Activated T-cell treated with anti-CD3 and anti-CD28 coated beads, Interleukin-2, amount 50 U/mL, for 72 hours (primary cell): ENCODE measurements around the gene SUGT1. TPM values are rescaled to one million over a fixed set of nuclear protein-coding genes. Genes with fewer than 3 reads are reported as not detected.
"Not testable (repeated sequence)": the region's sequence is repeated elsewhere in the genome, so short reads cannot be mapped to it uniquely, and the experiment has no call there.

Source experiments
- ATAC-seq, 2 donors: fragments of 150-1000 bp; cut with Tn5 transposase; replicated peaks in 1 of 2; 2 replicates each; pipeline ENCODE4 v1.10.0; 2021; ENCODE audit warnings: moderate library complexity in 2 of 2, mild to moderate bottlenecking in 1 of 2
- DNase-seq, 2 donors: peaks; one replicate each; pipeline ENCODE4 v3.0.0; 2021 to 2022; ENCODE audit warnings: mixed read lengths in 1 of 2
- H3K27ac Mint-ChIP-seq: one replicate; pipeline ENCODE4 v1.8.0; 2022; ENCODE audit warnings: mild to moderate bottlenecking, moderate library complexity, mixed read lengths
- H3K27me3 Mint-ChIP-seq: one replicate; pipeline ENCODE4 v1.8.0; 2022; ENCODE audit warnings: low read depth, mixed read lengths
- H3K36me3 Mint-ChIP-seq, 2 donors: one replicate each; pipeline ENCODE4 v1.8.0; 2022; ENCODE audit warnings: mixed read lengths in 2 of 2, mild to moderate bottlenecking in 1 of 2; ENCODE audit not compliant: insufficient read depth in 2 of 2
- H3K4me1 Mint-ChIP-seq: one replicate; pipeline ENCODE4 v1.8.0; 2022; ENCODE audit warnings: low read depth, mixed read lengths
- H3K4me3 Mint-ChIP-seq, 2 donors: one replicate each; pipeline ENCODE4 v1.8.0; 2022; ENCODE audit warnings: mild to moderate bottlenecking in 2 of 2, mixed read lengths in 2 of 2, moderate library complexity in 2 of 2
- H3K9me3 Mint-ChIP-seq, 2 donors: one replicate each; pipeline ENCODE4 v1.8.0; 2022; ENCODE audit warnings: mixed read lengths in 2 of 2
- total RNA-seq, 2 donors: library from RNA; stranded (reverse); gene quantifications; one replicate each; pipeline ENCODE4 v1.2.3, GENCODE V29; 2022

Gene SUGT1
- 10 to 100 TPM; 47.9 to 51.0 TPM for total RNA-seq

DNA sequence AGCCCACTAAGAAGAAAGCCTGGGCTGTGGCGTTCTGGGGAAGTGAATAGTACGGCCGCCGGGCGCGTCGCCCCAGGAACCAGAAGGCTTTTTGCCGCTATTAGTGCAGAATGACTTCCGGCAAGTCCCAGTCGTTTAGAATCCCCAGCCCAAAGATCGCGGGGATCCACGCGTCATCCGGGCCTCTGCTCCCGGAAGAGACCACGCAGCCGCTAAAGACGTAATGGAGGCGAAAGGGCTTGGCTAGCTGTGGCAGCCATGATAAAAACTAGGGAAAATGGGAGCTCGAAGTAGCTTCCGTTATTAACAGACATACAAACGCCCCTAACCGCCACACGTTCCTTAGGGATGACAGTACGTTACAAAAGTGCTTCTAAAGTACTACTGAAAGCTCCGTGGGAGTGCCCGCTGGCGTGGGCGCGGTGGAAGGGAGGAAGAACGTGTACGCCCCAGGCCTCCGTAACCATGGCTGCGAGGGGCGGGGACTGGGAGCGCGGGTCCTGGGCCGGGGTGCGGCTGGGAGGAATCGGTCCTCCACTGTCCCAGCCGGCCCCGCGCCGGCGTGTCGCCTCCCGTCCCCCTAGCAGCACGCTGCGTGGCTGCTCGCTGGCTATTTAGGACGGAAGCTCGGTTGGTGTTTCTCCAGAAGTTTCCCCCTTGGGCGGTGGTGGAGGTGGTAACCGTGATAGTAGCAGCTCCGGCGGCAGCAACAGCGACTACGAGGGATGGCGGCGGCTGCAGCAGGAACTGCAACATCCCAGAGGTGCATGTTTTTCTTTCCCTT lies at the start of gene SUGT1:
SUGT1 (plus strand) TSS at position 641 of the 784 bp plus-strand sequence; CDS start at position 726, 85 bp downstream.
- H3K27me3 Mint-ChIP-seq: no peaks in the 10 kb centered on the region
- no peak within 1 kb of the TSS for H3K4me3 Mint-ChIP-seq
- peak; percentile 95 to 96 for DNase-seq
- peaks cover 12% of the 10 kb centered on the region for H3K4me1 Mint-ChIP-seq
- no peaks in the 10 kb centered on the region for H3K9me3 Mint-ChIP-seq
- ATAC-seq: peak; percentile 97 to 98
- H3K36me3 Mint-ChIP-seq: peaks cover 0 to 4% of the 10 kb centered on the region in 2 donors
- no peak within 1 kb of the TSS for H3K27ac Mint-ChIP-seq

GRCh38 chr13:52603316-52603715 lies 49.3 kb upstream of the SUGT1 start:
- DNase-seq, H3K4me1 Mint-ChIP-seq, ATAC-seq: not testable (repeated sequence)

DNA sequence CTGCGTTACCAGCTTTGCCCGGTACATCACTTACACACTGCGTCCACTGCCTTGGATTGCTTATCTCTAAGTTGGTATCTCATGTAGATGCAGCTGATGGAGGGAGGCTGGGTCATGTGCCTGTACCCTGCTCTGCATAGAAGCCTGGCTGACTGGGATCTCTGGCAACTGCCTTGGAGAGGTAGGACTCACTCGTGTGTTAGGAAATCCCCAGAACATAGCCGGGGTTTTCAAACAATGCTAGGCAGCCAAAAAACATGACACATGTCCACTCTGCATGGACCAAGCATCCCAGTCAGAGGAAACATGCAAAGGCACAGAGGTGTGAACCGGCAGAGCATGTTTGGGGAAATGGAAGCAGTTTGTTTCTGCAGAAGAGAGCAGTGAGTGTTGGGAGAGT lies 46.5 kb upstream of the SUGT1 start:
- not testable (repeated sequence) for DNase-seq, H3K4me3 Mint-ChIP-seq, H3K27ac Mint-ChIP-seq, ATAC-seq, H3K36me3 Mint-ChIP-seq, H3K4me1 Mint-ChIP-seq, H3K9me3 Mint-ChIP-seq
- H3K27me3 Mint-ChIP-seq: peaks cover 13% of the 10 kb centered on the region

More at GRCh38 chr13:52603316-52603715, 49.3 kb upstream of the SUGT1 start:
- peaks cover 21% of the 10 kb centered on the region for H3K27me3 Mint-ChIP-seq
- not testable (repeated sequence) for H3K36me3 Mint-ChIP-seq, H3K4me3 Mint-ChIP-seq, H3K27ac Mint-ChIP-seq, H3K9me3 Mint-ChIP-seq

DNA sequence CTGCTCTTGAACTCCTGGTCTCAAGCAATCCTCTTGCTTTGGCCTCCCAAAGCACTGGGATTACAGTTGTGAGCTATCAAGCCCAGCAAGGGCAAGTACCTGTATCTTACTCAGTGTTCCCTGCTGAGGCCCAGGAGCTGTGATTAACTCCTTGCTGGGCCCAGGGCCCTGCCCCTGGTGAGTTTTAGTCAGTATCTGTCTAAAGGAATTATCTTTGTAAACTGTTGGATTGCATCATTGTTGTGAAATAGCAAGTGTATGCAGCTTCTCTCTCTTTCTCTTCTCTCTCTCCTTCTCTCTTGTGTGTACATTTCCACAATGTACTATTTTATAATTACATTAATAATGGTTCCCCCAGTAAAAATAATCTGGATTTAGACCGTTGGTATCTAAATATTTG lies 45.8 kb upstream of the SUGT1 start:
- not testable (repeated sequence) for H3K4me3 Mint-ChIP-seq, H3K9me3 Mint-ChIP-seq, DNase-seq, H3K27ac Mint-ChIP-seq, ATAC-seq, H3K36me3 Mint-ChIP-seq, H3K4me1 Mint-ChIP-seq
- H3K27me3 Mint-ChIP-seq: peaks cover 18% of the 10 kb centered on the region

DNA sequence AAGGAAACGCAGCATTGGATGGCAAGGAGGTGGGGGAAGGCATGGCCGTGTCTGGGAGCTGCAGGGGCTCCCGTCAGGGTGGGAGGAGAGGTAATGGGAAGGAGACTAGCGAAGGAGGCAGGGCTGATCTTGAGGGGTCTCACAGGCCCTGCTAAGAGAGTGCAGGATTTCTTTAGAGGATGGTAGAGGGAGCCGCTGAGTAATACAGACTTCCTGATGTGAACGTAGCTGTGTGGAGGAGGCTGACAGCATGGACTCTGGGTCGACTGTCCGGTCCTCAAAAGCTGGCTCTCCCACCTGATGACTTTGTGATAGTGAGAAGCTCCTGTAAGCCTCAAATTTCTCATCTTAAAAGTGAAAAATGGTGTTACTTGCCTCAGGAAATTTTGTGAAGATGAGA lies 44.5 kb upstream of the SUGT1 start:
- DNase-seq, H3K36me3 Mint-ChIP-seq, H3K4me3 Mint-ChIP-seq, H3K27ac Mint-ChIP-seq, ATAC-seq, H3K9me3 Mint-ChIP-seq, H3K4me1 Mint-ChIP-seq: not testable (repeated sequence)
- peaks cover 18% of the 10 kb centered on the region for H3K27me3 Mint-ChIP-seq

GRCh38 chr13:52609013-52609606 lies 43.5 kb upstream of the SUGT1 start:
- H3K27me3 Mint-ChIP-seq: peaks cover 18% of the 10 kb centered on the region
- DNase-seq (peak; percentile 10 to 17), ATAC-seq (peak; percentile 66 to 72)
- not testable (repeated sequence) for H3K36me3 Mint-ChIP-seq, H3K9me3 Mint-ChIP-seq, H3K27ac Mint-ChIP-seq, H3K4me3 Mint-ChIP-seq, H3K4me1 Mint-ChIP-seq

DNA sequence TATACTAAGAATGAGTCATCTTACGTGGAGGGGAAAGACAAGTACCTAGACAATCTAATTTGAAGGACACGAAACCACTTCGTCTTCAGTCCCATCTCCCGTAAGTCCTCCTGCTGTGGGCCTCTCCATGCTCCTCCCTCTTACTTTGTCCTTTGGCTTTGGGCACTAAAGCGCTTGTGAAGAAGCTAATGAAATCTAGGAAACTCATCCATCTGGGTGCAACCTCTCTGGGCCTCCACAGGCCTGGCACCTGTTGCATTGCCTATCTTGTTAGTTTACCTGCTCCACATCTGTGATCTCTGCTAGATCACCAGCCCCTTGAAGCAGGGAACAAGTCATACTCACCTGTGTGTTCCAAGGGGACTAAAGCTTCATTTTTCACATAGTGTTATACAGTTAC lies 42.5 kb upstream of the SUGT1 start:
- H3K4me3 Mint-ChIP-seq, H3K9me3 Mint-ChIP-seq, H3K36me3 Mint-ChIP-seq, DNase-seq, H3K4me1 Mint-ChIP-seq, ATAC-seq, H3K27ac Mint-ChIP-seq: not testable (repeated sequence)
- peaks cover 18% of the 10 kb centered on the region for H3K27me3 Mint-ChIP-seq

GRCh38 chr13:52615134-52615801 lies 37.4 kb upstream of the SUGT1 start:
- no peak for ATAC-seq
- H3K36me3 Mint-ChIP-seq: no peaks in the 10 kb centered on the region
- H3K4me1 Mint-ChIP-seq: peaks cover 17% of the 10 kb centered on the region
- peak overlapping the region; percentile 80 for H3K27ac Mint-ChIP-seq
- no peak for DNase-seq
- peak overlapping the region; percentile 4 to 74 for H3K4me3 Mint-ChIP-seq
- H3K27me3 Mint-ChIP-seq: peaks cover 6% of the 10 kb centered on the region
- no peaks in the 10 kb centered on the region for H3K9me3 Mint-ChIP-seq

GRCh38 chr13:52615812-52616211 lies 36.8 kb upstream of the SUGT1 start:
- H3K9me3 Mint-ChIP-seq: no peaks in the 10 kb centered on the region
- H3K4me1 Mint-ChIP-seq: peaks cover 20% of the 10 kb centered on the region
- H3K27ac Mint-ChIP-seq: peak overlapping the region; percentile 89
- H3K27me3 Mint-ChIP-seq: peaks cover 6% of the 10 kb centered on the region
- DNase-seq: peak in 1 of 2 donors; percentile 6
- H3K36me3 Mint-ChIP-seq: no peaks in the 10 kb centered on the region
- no peak for ATAC-seq
- peak overlapping the region; percentile 94 to 99 for H3K4me3 Mint-ChIP-seq

GRCh38 chr13:52617070-52618060 lies 35.3 kb upstream of the SUGT1 start:
- Mint-ChIP-seq H3K36me3 (no peaks in the 10 kb centered on the region), H3K27me3 (no peaks in the 10 kb centered on the region), H3K9me3 (no peaks in the 10 kb centered on the region), H3K4me3 (peak overlapping the region; percentile 94 to 99), H3K27ac (peak overlapping the region; percentile 94), H3K4me1 (peaks cover 20% of the 10 kb centered on the region)
- DNase-seq (peak; percentile 88 to 89), ATAC-seq (peak; percentile 97 to 98)

DNA sequence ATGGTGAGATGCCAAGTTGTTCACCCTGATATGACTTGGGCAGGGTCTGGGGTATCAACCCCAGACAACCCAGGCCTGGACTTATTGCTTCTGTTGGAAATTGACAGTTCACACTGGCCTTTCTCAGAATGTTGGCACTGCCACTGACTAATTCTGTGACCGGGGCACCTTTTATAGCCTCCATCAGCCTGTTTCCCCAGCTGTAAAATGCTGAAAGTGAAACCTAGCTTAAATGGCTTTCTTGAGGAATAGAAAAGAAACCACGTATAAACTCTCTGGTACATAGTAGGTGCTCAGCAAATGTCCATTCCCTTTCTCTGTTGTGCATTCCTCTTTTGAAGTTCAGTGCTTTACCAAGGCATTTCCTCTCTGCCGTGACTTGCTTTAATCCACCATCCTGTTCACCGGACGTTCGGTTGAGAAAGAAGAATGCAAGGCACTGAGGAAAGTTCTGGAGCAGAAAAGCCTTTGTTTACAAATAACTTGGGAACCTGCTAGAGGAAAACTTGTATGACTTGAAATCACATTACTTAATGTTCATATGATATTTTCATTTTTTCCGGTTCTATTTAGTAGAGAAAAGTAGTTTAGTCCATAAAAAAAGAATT lies 21.4 kb upstream of the SUGT1 start:
- ATAC-seq: not testable (repeated sequence)
- peaks cover 2 to 13% of the 10 kb centered on the region in 2 donors for H3K36me3 Mint-ChIP-seq

GRCh38 chr13:52638666-52639328 lies 13.8 kb upstream of the SUGT1 start:
- Mint-ChIP-seq H3K9me3 (no peaks in the 10 kb centered on the region), H3K4me3 (no peak overlapping the region), H3K36me3 (peaks cover 2 to 5% of the 10 kb centered on the region in 2 donors), H3K4me1 (peaks cover 5% of the 10 kb centered on the region), H3K27me3 (no peaks in the 10 kb centered on the region), H3K27ac (no peak overlapping the region)
- ATAC-seq: no peak
- no peak for DNase-seq

More for the DNA sequence above, 21.4 kb upstream of the SUGT1 start:
- not testable (repeated sequence) for H3K9me3 Mint-ChIP-seq, DNase-seq, H3K27ac Mint-ChIP-seq, H3K4me1 Mint-ChIP-seq, H3K4me3 Mint-ChIP-seq, H3K27me3 Mint-ChIP-seq
